ENCODE results near the gene SNX9. TPM values are rescaled to one million over a fixed set of nuclear protein-coding genes. Genes with fewer than 3 reads are reported as not detected.

The SNX9 gene
- total and polyA plus RNA-seq, 10 of the 15 experiments (the other 5 are each of a cell fraction or from before 2014, with no cell fraction given): 0.03 to 2.0 (median 0.37) TPM

DNA sequence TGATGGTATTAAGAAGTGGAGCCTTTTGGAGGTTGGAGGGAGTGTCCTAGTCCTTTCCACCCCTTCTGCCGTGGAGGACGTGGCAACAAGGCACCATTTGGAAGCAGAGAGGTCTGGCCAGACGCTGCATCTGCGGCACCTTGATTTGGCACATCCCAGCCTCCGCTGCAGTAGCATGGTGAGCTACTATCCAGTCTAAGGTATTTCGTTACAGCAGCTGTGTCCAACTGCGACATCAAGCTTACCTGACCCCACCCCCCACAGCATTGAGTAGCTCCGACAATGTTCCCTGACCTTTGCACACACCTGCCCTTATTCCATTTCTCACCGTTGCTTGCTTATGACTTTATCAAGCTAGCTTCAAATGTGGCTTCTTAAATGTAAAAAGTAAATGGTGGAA lies 128.8 kb downstream of the SNX9 start (continued):
- no peak for TF ChIP-seq SUPT20H (IDR thresholded peaks at IDR 0.05; ENCODE audit: borderline replicate concordance, control insufficient read depth, low read depth, low read length)

DNA sequence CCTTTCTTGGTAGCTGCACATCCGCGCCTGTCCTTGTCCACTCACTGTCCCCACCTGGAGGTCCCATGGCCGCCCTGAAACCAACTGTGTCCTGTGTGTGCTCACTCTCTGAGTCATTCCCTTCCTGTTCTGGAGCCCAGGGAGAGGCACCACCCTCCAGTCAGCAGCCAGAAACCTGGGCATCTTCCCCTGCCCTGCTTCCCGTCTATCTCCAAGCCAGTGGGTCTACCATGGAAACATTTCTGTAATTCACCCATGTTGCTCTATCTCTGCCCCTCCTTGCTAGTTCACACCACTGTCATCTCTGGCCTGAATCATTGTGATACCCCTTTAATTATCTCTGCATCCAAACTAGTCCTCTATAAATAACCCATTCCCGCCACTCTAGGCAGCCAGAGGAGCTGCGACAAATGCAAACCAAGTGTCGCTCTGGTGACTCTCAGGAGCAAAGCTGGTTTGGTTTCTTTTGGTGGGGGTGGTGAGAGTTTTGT lies 129.9 kb downstream of the SNX9 start:
- H3K4me1 ChIP-seq (ENCODE audit: control insufficient read depth, insufficient read depth, low read length): no peaks in the 10 kb centered on the region
- no peaks in the 10 kb centered on the region for H3K79me2 ChIP-seq (ENCODE audit: control insufficient read depth, insufficient read depth, low read length)
- ChIA-PET CTCF (interaction anchor here (1.1 kb wide), 1 partner anchor 120 kb away, joined by 4 read pairs; no protein-coding TSS in a partner anchor), SMC1A (ENCODE audit: uncharacterized antibody, unreplicated experiment) (no interaction called here), RAD21 (ENCODE audit: unreplicated experiment) (no interaction called here), POLR2A (no interaction called here)
- no peak for FAIRE-seq
- H3K9ac ChIP-seq (ENCODE audit: control insufficient read depth, insufficient read depth, low read length): no peak overlapping the region
- BruUV-seq (replicated peaks): no TSS peak
- H2AFZ ChIP-seq (ENCODE audit: control insufficient read depth, low read depth, low read length): no peak overlapping the region
- H3K36me3 ChIP-seq (ENCODE audit: control insufficient read depth in 2 of 2, insufficient read depth in 2 of 2, low read length in 1 of 2): no peaks in the 10 kb centered on the region
- H3K27ac ChIP-seq (ENCODE audit: control insufficient read depth, insufficient read depth): no peak overlapping the region
- no peaks in the 10 kb centered on the region for H4K20me1 ChIP-seq (ENCODE audit: control insufficient read depth, insufficient read depth)
- no peak for ATAC-seq
- intact Hi-C loops (cut with micrococcal nuclease; ENCODE audit: unreplicated experiment) (no loop called here), in situ Hi-C loops (cut with MboI) (no loop called here)
- no peak overlapping the region for H3K4me3 ChIP-seq
- H3K27me3 ChIP-seq (replicated peaks in 1 of 2; ENCODE audit: control insufficient read depth in 2 of 2, insufficient read depth in 2 of 2, low read length in 1 of 2): no peaks in the 10 kb centered on the region
- 43% methylated on average over 7 of the region's 7 CpGs for WGBS (ENCODE audit: insufficient coverage, insufficient replicate concordance, low lambda C conversion rate, missing lambda C conversion rate)
- H3K9me3 ChIP-seq (replicated peaks; ENCODE audit: control insufficient read depth, insufficient read depth, low read length): peaks cover under 1% of the 10 kb centered on the region; the same call in 2 of the 3 replicates
- no peak overlapping the region for H3K4me2 ChIP-seq (ENCODE audit: control insufficient read depth, insufficient read depth)
- DNase-seq (ENCODE audit: low read depth, low spot score): no peak
- TF ChIP-seq, protein P1, sequence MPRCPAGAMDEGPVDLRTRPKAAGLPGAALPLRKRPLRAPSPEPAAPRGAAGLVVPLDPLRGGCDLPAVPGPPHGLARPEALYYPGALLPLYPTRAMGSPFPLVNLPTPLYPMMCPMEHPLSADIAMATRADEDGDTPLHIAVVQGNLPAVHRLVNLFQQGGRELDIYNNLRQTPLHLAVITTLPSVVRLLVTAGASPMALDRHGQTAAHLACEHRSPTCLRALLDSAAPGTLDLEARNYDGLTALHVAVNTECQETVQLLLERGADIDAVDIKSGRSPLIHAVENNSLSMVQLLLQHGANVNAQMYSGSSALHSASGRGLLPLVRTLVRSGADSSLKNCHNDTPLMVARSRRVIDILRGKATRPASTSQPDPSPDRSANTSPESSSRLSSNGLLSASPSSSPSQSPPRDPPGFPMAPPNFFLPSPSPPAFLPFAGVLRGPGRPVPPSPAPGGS (IDR thresholded peaks at IDR 0.05; ENCODE audit: borderline replicate concordance, insufficient read depth, low read depth, low read length, poor library complexity, severe bottlenecking): no peak
- TF ChIP-seq EZH2 (IDR thresholded peaks at IDR 0.05; ENCODE audit: borderline replicate concordance, control insufficient read depth, low read depth, low read length) (no peak), HDAC6 (IDR thresholded peaks at IDR 0.05; ENCODE audit: unreplicated experiment) (no peak), CBFB (IDR thresholded peaks at IDR 0.05; ENCODE audit: low read depth) (no peak), MXI1 (IDR thresholded peaks at IDR 0.05; ENCODE audit: low read depth, low read length) (no peak), SMC3 (IDR thresholded peaks at IDR 0.05; ENCODE audit: borderline replicate concordance, low read length) (no peak), PAX5 (IDR thresholded peaks at IDR 0.05; ENCODE audit: borderline replicate concordance, low read depth, low read length) (no peak), MEF2B (IDR thresholded peaks at IDR 0.05; ENCODE audit: partially characterized antibody, poor library complexity, severe bottlenecking) (no peak), MTA3 (IDR thresholded peaks at IDR 0.05; ENCODE audit: borderline replicate concordance, low read length) (no peak), POLR2A (IDR thresholded peaks at IDR 0.05; ENCODE audit: low read depth, low read length) (no peak), KAT2A (conservative IDR thresholded peaks at IDR 0.05; ENCODE audit: control insufficient read depth, low read depth, low read length) (no peak), NBN (IDR thresholded peaks at IDR 0.05) (no peak)
- TF ChIP-seq, protein P2, sequence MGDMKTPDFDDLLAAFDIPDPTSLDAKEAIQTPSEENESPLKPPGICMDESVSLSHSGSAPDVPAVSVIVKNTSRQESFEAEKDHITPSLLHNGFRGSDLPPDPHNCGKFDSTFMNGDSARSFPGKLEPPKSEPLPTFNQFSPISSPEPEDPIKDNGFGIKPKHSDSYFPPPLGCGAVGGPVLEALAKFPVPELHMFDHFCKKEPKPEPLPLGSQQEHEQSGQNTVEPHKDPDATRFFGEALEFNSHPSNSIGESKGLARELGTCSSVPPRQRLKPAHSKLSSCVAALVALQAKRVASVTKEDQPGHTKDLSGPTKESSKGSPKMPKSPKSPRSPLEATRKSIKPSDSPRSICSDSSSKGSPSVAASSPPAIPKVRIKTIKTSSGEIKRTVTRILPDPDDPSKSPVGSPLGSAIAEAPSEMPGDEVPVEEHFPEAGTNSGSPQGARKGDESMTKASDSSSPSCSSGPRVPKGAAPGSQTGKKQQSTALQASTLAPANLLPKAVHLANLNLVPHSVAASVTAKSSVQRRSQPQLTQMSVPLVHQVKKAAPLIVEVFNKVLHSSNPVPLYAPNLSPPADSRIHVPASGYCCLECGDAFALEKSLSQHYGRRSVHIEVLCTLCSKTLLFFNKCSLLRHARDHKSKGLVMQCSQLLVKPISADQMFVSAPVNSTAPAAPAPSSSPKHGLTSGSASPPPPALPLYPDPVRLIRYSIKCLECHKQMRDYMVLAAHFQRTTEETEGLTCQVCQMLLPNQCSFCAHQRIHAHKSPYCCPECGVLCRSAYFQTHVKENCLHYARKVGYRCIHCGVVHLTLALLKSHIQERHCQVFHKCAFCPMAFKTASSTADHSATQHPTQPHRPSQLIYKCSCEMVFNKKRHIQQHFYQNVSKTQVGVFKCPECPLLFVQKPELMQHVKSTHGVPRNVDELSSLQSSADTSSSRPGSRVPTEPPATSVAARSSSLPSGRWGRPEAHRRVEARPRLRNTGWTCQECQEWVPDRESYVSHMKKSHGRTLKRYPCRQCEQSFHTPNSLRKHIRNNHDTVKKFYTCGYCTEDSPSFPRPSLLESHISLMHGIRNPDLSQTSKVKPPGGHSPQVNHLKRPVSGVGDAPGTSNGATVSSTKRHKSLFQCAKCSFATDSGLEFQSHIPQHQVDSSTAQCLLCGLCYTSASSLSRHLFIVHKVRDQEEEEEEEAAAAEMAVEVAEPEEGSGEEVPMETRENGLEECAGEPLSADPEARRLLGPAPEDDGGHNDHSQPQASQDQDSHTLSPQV (IDR thresholded peaks at IDR 0.05): no peak
- TF ChIP-seq, protein P3, sequence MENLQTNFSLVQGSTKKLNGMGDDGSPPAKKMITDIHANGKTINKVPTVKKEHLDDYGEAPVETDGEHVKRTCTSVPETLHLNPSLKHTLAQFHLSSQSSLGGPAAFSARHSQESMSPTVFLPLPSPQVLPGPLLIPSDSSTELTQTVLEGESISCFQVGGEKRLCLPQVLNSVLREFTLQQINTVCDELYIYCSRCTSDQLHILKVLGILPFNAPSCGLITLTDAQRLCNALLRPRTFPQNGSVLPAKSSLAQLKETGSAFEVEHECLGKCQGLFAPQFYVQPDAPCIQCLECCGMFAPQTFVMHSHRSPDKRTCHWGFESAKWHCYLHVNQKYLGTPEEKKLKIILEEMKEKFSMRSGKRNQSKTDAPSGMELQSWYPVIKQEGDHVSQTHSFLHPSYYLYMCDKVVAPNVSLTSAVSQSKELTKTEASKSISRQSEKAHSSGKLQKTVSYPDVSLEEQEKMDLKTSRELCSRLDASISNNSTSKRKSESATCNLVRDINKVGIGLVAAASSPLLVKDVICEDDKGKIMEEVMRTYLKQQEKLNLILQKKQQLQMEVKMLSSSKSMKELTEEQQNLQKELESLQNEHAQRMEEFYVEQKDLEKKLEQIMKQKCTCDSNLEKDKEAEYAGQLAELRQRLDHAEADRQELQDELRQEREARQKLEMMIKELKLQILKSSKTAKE (IDR thresholded peaks at IDR 0.05; ENCODE audit: low read depth, poor library complexity, severe bottlenecking): no peak
